ENCODE results near the gene HAX1. TPM values are rescaled to one million over a fixed set of nuclear protein-coding genes. Genes with fewer than 3 reads are reported as not detected.

The HAX1 gene
- total RNA-seq, 4 donors from 2014 or later: 52.0 to 104 (median 94.5) TPM

GRCh38 chr1:154236855-154237254, 35.6 kb upstream of the HAX1 start:
- WGBS, 2 donors: 93 to 95% methylated on average over 4 of the region's 4 CpGs
- Histone ChIP-seq H3K4me3 (replicated peaks in 1 of 3) (no peak overlapping the region), H3K9me3 (no peaks in the 10 kb centered on the region), H3K27ac (no peak overlapping the region), H3K36me3 (peaks cover 64 to 72% of the 10 kb centered on the region in 2 donors), H3K27me3 (no peaks in the 10 kb centered on the region), H3K4me1 (no peaks in the 10 kb centered on the region)
- intact Hi-C loops (cut with DNase I): no loop called here
- no peak for DNase-seq
- no peak for TF ChIP-seq CTCF (IDR thresholded peaks at IDR 0.05)
- no peak for TF ChIP-seq POLR2A (IDR thresholded peaks at IDR 0.05)

GRCh38 chr1:154237435-154237834, 35.0 kb upstream of the HAX1 start:
- no peak overlapping the region for H3K27ac ChIP-seq
- no peaks in the 10 kb centered on the region for H3K9me3 ChIP-seq
- H3K27me3 ChIP-seq: no peaks in the 10 kb centered on the region
- no peaks in the 10 kb centered on the region for H3K4me1 ChIP-seq
- TF ChIP-seq CTCF (IDR thresholded peaks at IDR 0.05): no peak
- no peak for TF ChIP-seq POLR2A (IDR thresholded peaks at IDR 0.05)
- DNase-seq: no peak
- 94 to 98% methylated on average over 2 of the region's 2 CpGs for WGBS, 2 donors
- intact Hi-C loops (cut with DNase I): no loop called here
- H3K4me3 ChIP-seq (replicated peaks in 1 of 3): no peak overlapping the region
- H3K36me3 ChIP-seq: peaks cover 70 to 78% of the 10 kb centered on the region in 2 donors

- no peak overlapping the region for H3K4me3 ChIP-seq (replicated peaks in 1 of 3)
- H3K9me3 ChIP-seq: no peaks in the 10 kb centered on the region
- DNase-seq: no peak
- no peaks in the 10 kb centered on the region for H3K4me1 ChIP-seq
- peaks cover 70 to 76% of the 10 kb centered on the region in 2 donors for H3K36me3 ChIP-seq
- H3K27ac ChIP-seq: no peak overlapping the region
- WGBS, 2 donors: 94 to 95% methylated on average over 6 of the region's 6 CpGs
- TF ChIP-seq CTCF (IDR thresholded peaks at IDR 0.05) (no peak), POLR2A (IDR thresholded peaks at IDR 0.05) (no peak)
- H3K27me3 ChIP-seq: no peaks in the 10 kb centered on the region
- intact Hi-C loops (cut with DNase I): no loop called here
Measured at GRCh38 chr1:154237880-154238506, 34.4 kb upstream of the HAX1 start.

- no peak for TF ChIP-seq POLR2A (IDR thresholded peaks at IDR 0.05)
- no peak for TF ChIP-seq CTCF (IDR thresholded peaks at IDR 0.05)
- Histone ChIP-seq H3K4me3 (replicated peaks in 1 of 3) (no peak overlapping the region), H3K4me1 (no peaks in the 10 kb centered on the region), H3K27ac (no peak overlapping the region), H3K36me3 (peaks cover 72 to 78% of the 10 kb centered on the region in 2 donors), H3K9me3 (no peaks in the 10 kb centered on the region), H3K27me3 (no peaks in the 10 kb centered on the region)
- no peak for DNase-seq
- 91 to 95% methylated on average over 3 of the region's 3 CpGs for WGBS, 2 donors
- intact Hi-C loops (cut with DNase I): no loop called here
Measured at GRCh38 chr1:154239491-154239890, 32.9 kb upstream of the HAX1 start.

- peaks cover 72 to 78% of the 10 kb centered on the region in 2 donors for H3K36me3 ChIP-seq
- no peak overlapping the region for H3K4me3 ChIP-seq (replicated peaks in 1 of 3)
- H3K4me1 ChIP-seq: no peaks in the 10 kb centered on the region
- no peaks in the 10 kb centered on the region for H3K27me3 ChIP-seq
- H3K9me3 ChIP-seq: no peaks in the 10 kb centered on the region
- TF ChIP-seq CTCF (IDR thresholded peaks at IDR 0.05) (no peak), POLR2A (IDR thresholded peaks at IDR 0.05) (no peak)
- H3K27ac ChIP-seq: no peak overlapping the region
- no peak for DNase-seq
- WGBS, 2 donors: 90 to 96% methylated on average over 3 of the region's 3 CpGs
- intact Hi-C loops (cut with DNase I): no loop called here
Measured at GRCh38 chr1:154240294-154240833, 32.1 kb upstream of the HAX1 start.
